OCI-LY7 (cell line): ENCODE results near the gene ELK4. TPM values are rescaled to one million over a fixed set of nuclear protein-coding genes. Genes with fewer than 3 reads are reported as not detected.

Experiments
- BruUV-seq: library from RNA; stranded (reverse); fragments of 400-500 nt; replicated peaks from 2 replicates; lab custom pipeline; 2021; lab: Mats Ljungman, UMichigan
- CTCF ChIA-PET: fragments of 300-600 bp; sonication (Branson Sonifier 250); formaldehyde crosslinking; loops from one replicate; lab custom pipeline; 2022; ENCODE audit warnings: antibody characterized with exemption; ENCODE audit not compliant: unreplicated experiment; lab: Charles Lee
- POLR2A ChIA-PET: fragments of 300-600 bp; sonication (Branson Sonifier 250); formaldehyde crosslinking; loops from one replicate; lab custom pipeline; 2022; ENCODE audit warnings: antibody characterized with exemption; lab: Charles Lee
- DNase-seq: peaks from one replicate; pipeline ENCODE4 v3.0.0-alpha.2; 2015; ENCODE audit warnings: low spot score
- H2AFZ ChIP-seq: fragments of 200-600 bp; sonication (generic), shearing (Covaris generic); 2 replicates; pipeline ENCODE4 v1.6.1; 2014; ENCODE audit warnings: mild to moderate bottlenecking, antibody characterized with exemption, low read length, moderate library complexity
- H3K27ac ChIP-seq: fragments of 200-600 bp; sonication (generic); 2 replicates; pipeline ENCODE4 v1.5.1; 2014; ENCODE audit warnings: mixed run types, low read depth, mild to moderate bottlenecking, moderate library complexity, low read length, inconsistent platforms; ENCODE audit not compliant: poor library complexity, severe bottlenecking
- H3K36me3 ChIP-seq: fragments of 200-600 bp; sonication (generic); 2 replicates; pipeline ENCODE4 v1.6.1; 2014; ENCODE audit warnings: mild to moderate bottlenecking, antibody characterized with exemption, low read length, moderate library complexity, mixed read lengths; ENCODE audit not compliant: insufficient read depth
- H3K4me1 ChIP-seq: fragments of 200-600 bp; sonication (generic); 2 replicates; pipeline ENCODE4 v1.5.1; 2014; ENCODE audit warnings: mild to moderate bottlenecking, low read length; ENCODE audit not compliant: insufficient read depth, poor library complexity, severe bottlenecking
- H3K4me2 ChIP-seq: fragments of 200-600 bp; sonication (generic); 2 replicates; pipeline ENCODE4 v1.6.1; 2014; ENCODE audit warnings: mild to moderate bottlenecking, low read length
- H3K4me3 ChIP-seq: fragments of 200-600 bp; sonication (generic); 2 replicates; pipeline ENCODE4 v1.5.1; 2014; ENCODE audit warnings: mild to moderate bottlenecking, low read depth, low read length; ENCODE audit not compliant: poor library complexity, severe bottlenecking
- H3K79me2 ChIP-seq: fragments of 200-600 bp; sonication (generic); 2 replicates; pipeline ENCODE4 v1.6.1; 2016; ENCODE audit warnings: low read depth, mild to moderate bottlenecking, low read length, moderate library complexity, mixed read lengths; ENCODE audit not compliant: insufficient read depth
- H3K9me2 ChIP-seq: fragments of 200-600 bp; sonication (generic); 2 replicates; pipeline ENCODE4 v1.6.1; 2016; ENCODE audit warnings: mild to moderate bottlenecking, low read length, mixed read lengths; ENCODE audit not compliant: insufficient read depth
- H3K9me3 ChIP-seq: fragments of 200-600 bp; sonication (generic); 2 replicates; pipeline ENCODE4 v1.6.1; 2014; ENCODE audit warnings: mild to moderate bottlenecking, mixed run types, low read length, mixed read lengths
- H4K20me1 ChIP-seq: fragments of 200-600 bp; sonication (generic); 2 replicates; pipeline ENCODE4 v1.6.1; 2014; ENCODE audit warnings: mild to moderate bottlenecking, antibody characterized with exemption, low read length, moderate library complexity, mixed read lengths; ENCODE audit not compliant: insufficient read depth
- CTCF ChIP-seq: fragments of 200-600 bp; sonication (generic); conservative IDR thresholded peaks from 2 replicates; pipeline ENCODE4 v1.5.1; 2014; ENCODE audit warnings: mild to moderate bottlenecking, antibody characterized with exemption, low read length, moderate library complexity, mixed read lengths
- EZH2phosphoT487 ChIP-seq: fragments of 200-600 bp; sonication (generic); IDR thresholded peaks from 2 replicates; pipeline ENCODE4 v1.6.1; 2018; ENCODE audit warnings: low read depth, borderline replicate concordance, mild to moderate bottlenecking, mixed run types, antibody characterized with exemption, low read length, moderate library complexity, mixed read lengths
- intact Hi-C: fragments of 100-400 bp; cut with micrococcal nuclease; formaldehyde crosslinking; loops from one replicate; pipeline ENCODE4 v1.10.0; 2022; ENCODE audit not compliant: unreplicated experiment
- total RNA-seq, 2 experiments: library from RNA; depleted of rRNA in 1 of 2; stranded (reverse); fragments of >200 nt in 1 of 2; shearing (Covaris generic) in 1 of 2; gene quantifications; 2 replicates each; pipeline ENCODE4 v1.2.3, GENCODE V29; 2014 to 2022

Gene ELK4
- total RNA-seq, 2 experiments from 2014 or later = 26.4 to 88.3 TPM

GRCh38 chr1:205677167-205677566 lies 45.4 kb upstream of the ELK4 start:
- ChIA-PET CTCF (interaction anchor here (1.5 kb wide), 1 partner anchor 19 kb away, joined by 10 read pairs; no protein-coding TSS in a partner anchor), POLR2A (interaction anchor here (0.7 to 2.9 kb wide), 7 partner anchors 8 to 82 kb away, joined by 3 to 17 read pairs (median 5); no protein-coding TSS in a partner anchor)
- Histone ChIP-seq H3K36me3 (no peaks in the 10 kb centered on the region), H2AFZ (no peak overlapping the region), H3K79me2 (no peaks in the 10 kb centered on the region), H3K4me1 (peaks cover 36% of the 10 kb centered on the region), H3K27ac (no peak overlapping the region), H4K20me1 (no peaks in the 10 kb centered on the region), H3K9me3 (no peaks in the 10 kb centered on the region), H3K9me2 (no peaks in the 10 kb centered on the region), H3K4me3 (no peak overlapping the region), H3K4me2 (peak overlapping the region; percentile 7; the same call in 1 of the 2 replicates)
- TF ChIP-seq EZH2phosphoT487 = no peak
- no peak for TF ChIP-seq CTCF
- no TSS peak for BruUV-seq
- DNase-seq = no peak
- intact Hi-C loops = no loop called here

- intact Hi-C loops = no loop called here
- Histone ChIP-seq H4K20me1 (no peaks in the 10 kb centered on the region), H3K9me3 (no peaks in the 10 kb centered on the region), H3K27ac (no peak overlapping the region), H3K9me2 (no peaks in the 10 kb centered on the region), H3K4me3 (no peak overlapping the region), H3K79me2 (no peaks in the 10 kb centered on the region), H3K4me1 (peaks cover 41% of the 10 kb centered on the region), H3K36me3 (no peaks in the 10 kb centered on the region), H2AFZ (no peak overlapping the region), H3K4me2 (no peak overlapping the region)
- ChIA-PET CTCF (interaction anchor here (1.5 kb wide), 1 partner anchor 18 kb away, joined by 10 read pairs; no protein-coding TSS in a partner anchor), POLR2A (interaction anchor here (0.8 to 2.9 kb wide), 3 partner anchors 7 to 81 kb away, joined by 3 to 17 read pairs (median 4); no protein-coding TSS in a partner anchor)
- TF ChIP-seq EZH2phosphoT487 (no peak), CTCF (no peak)
- no TSS peak for BruUV-seq
- no peak for DNase-seq
These were observed 44.8 kb upstream of the ELK4 start for GRCh38 chr1:205676597-205676996.

GRCh38 chr1:205676002-205676401 lies 44.2 kb upstream of the ELK4 start:
- H3K4me1 ChIP-seq = peaks cover 47% of the 10 kb centered on the region
- H2AFZ ChIP-seq = no peak overlapping the region
- intact Hi-C loops = no loop called here
- BruUV-seq = no TSS peak
- H3K4me3 ChIP-seq = no peak overlapping the region
- H3K4me2 ChIP-seq = no peak overlapping the region
- H4K20me1 ChIP-seq = no peaks in the 10 kb centered on the region
- no peak for TF ChIP-seq EZH2phosphoT487
- TF ChIP-seq CTCF = no peak
- POLR2A ChIA-PET = no interaction called here
- no peaks in the 10 kb centered on the region for H3K9me2 ChIP-seq
- H3K79me2 ChIP-seq = no peaks in the 10 kb centered on the region
- H3K9me3 ChIP-seq = no peaks in the 10 kb centered on the region
- CTCF ChIA-PET = no interaction called here
- H3K36me3 ChIP-seq = no peaks in the 10 kb centered on the region
- no peak overlapping the region for H3K27ac ChIP-seq
- DNase-seq = no peak
